ENCODE measurements around the gene EXOSC9.

GRCh38 chr4:121829511-121829910, 28.4 kb downstream of the EXOSC9 start:
- TF ChIP-seq POLR2A (IDR thresholded peaks at IDR 0.05; ENCODE audit: low read length) = no peak
- no peak for TF ChIP-seq GATA1 (IDR thresholded peaks at IDR 0.05; ENCODE audit: low read depth, low read length)

Measured in erythroblast (primary cell).